ENCODE results near the gene LARGE1. TPM values are rescaled to one million over a fixed set of nuclear protein-coding genes. Genes with fewer than 3 reads are reported as not detected.

The LARGE1 gene
- total and polyA plus RNA-seq, 2 of the 4 experiments (the other 2 are of a cell fraction): 6.2 to 12.4 TPM

DNA sequence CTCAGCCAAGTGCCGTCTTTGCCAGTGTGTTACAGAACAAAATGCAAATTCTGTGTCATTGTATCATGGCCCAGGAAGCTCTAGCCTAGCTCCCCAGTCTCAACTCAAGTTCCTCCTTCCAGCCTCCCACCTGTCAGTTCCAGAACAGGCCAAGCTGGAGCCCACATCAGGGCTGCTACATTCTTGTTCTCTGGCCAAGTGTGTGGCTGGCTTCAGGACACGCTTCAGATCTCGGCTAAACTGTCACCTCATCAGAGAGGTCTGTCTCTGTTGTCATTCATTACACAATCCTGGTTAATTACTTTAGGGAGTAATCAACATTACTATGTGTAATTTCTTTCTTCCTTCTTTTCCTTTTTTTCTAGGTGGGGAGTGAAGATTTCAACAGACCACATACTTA, 515.1 kb downstream of the LARGE1 start:
- no peak overlapping the region for H2AFZ ChIP-seq (replicated peaks; ENCODE audit: low read length, poor library complexity)
- in situ Hi-C loops (cut with MboI; ENCODE audit: low sequenced_read_pairs) (no loop called here), dilution Hi-C loops (cut with HindIII; ENCODE audit: low sequenced_read_pairs, unreplicated experiment) (no loop called here), intact Hi-C loops (cut with micrococcal nuclease) (no loop called here)
- H2BK5ac ChIP-seq (ENCODE audit: low read depth, low read length, poor library complexity, severe bottlenecking): no peak overlapping the region
- no peak overlapping the region for H2BK20ac ChIP-seq (ENCODE audit: low read depth, low read length)
- no peaks in the 10 kb centered on the region for H3K27me3 ChIP-seq (ENCODE audit: control insufficient read depth, insufficient read depth, low read length)
- H3K4me1 ChIP-seq (ENCODE audit: control insufficient read depth, insufficient read depth, low read length): peaks cover 7% of the 10 kb centered on the region
- DNase-seq (no peak), ATAC-seq (ENCODE audit: low read depth) (no peak)
- H3K9me1 ChIP-seq (ENCODE audit: insufficient read depth, low read length): 0 out of 2 replicates have a peak, but pooled peaks cover 3% of the 10 kb centered on the region
- H4K20me1 ChIP-seq (ENCODE audit: insufficient read depth, low read length): no peaks in the 10 kb centered on the region
- no peak overlapping the region for H2AK9ac ChIP-seq (replicated peaks; ENCODE audit: low read depth, low read length, poor library complexity)
- H4K5ac ChIP-seq (ENCODE audit: low read depth, low read length): no peak overlapping the region
- no peaks in the 10 kb centered on the region for H3K9me3 ChIP-seq (ENCODE audit: control insufficient read depth, insufficient read depth, low read length)
- BruUV-seq (replicated peaks): no TSS peak
- ChIA-PET CTCF (no interaction called here), POLR2A (ENCODE audit: unreplicated experiment) (no interaction called here)
- H3K9ac ChIP-seq (ENCODE audit: low read depth, low read length): no peak overlapping the region
- no peak overlapping the region for H4K8ac ChIP-seq (ENCODE audit: low read depth in 2 of 2, low read length in 2 of 2)
- H3K4me3 ChIP-seq (ENCODE audit: insufficient read depth, low read depth, low read length): no peak overlapping the region
- no peak overlapping the region for H2BK120ac ChIP-seq (ENCODE audit: low read depth, low read length)
- no peaks in the 10 kb centered on the region; the same call in 1 of the 2 replicates for H3K36me3 ChIP-seq (ENCODE audit: control insufficient read depth, insufficient read depth, low read length)
- no peak overlapping the region for H3K18ac ChIP-seq (ENCODE audit: low read depth, low read length)
- no peak overlapping the region for H4K91ac ChIP-seq (ENCODE audit: insufficient read depth, low read depth, low read length)
- no peak overlapping the region; the same call in 1 of the 2 replicates for H3K23ac ChIP-seq (ENCODE audit: low read depth, low read length)
- no peak overlapping the region for H3K14ac ChIP-seq (replicated peaks; ENCODE audit: low read depth, low read length)
- no peak overlapping the region for H3K4ac ChIP-seq (ENCODE audit: low read depth, low read length)
- 33% methylated on average over 1 of the region's 3 CpGs; no CpG with 5 or more reads in 1 of the 2 experiments for WGBS, 2 experiments (ENCODE audit: extremely low coverage in 2 of 2, insufficient read length in 1 of 2)
- H2BK15ac ChIP-seq (ENCODE audit: low read depth, low read length): no peak overlapping the region
- H3K56ac ChIP-seq (ENCODE audit: extremely low read depth, insufficient read depth, low read length): no peak overlapping the region
- H3K79me1 ChIP-seq (ENCODE audit: low read depth in 1 of 2, low read length in 2 of 2): no peaks in the 10 kb centered on the region
- TF ChIP-seq, protein P1, sequence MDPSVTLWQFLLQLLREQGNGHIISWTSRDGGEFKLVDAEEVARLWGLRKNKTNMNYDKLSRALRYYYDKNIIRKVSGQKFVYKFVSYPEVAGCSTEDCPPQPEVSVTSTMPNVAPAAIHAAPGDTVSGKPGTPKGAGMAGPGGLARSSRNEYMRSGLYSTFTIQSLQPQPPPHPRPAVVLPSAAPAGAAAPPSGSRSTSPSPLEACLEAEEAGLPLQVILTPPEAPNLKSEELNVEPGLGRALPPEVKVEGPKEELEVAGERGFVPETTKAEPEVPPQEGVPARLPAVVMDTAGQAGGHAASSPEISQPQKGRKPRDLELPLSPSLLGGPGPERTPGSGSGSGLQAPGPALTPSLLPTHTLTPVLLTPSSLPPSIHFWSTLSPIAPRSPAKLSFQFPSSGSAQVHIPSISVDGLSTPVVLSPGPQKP (IDR thresholded peaks at IDR 0.05; ENCODE audit: borderline replicate concordance, low read depth, low read length): no peak
- TF ChIP-seq CHD1 (IDR thresholded peaks at IDR 0.05; ENCODE audit: low read depth, low read length) (no peak), NFE2L2 (IDR thresholded peaks at IDR 0.05; ENCODE audit: low read depth, low read length) (no peak), MAFK (IDR thresholded peaks at IDR 0.05; ENCODE audit: low read depth, low read length) (no peak)
- no peak overlapping the region for H2AK5ac ChIP-seq (ENCODE audit: low read depth, low read length)
- H3K4me2 ChIP-seq (ENCODE audit: low read depth, low read length): no peak overlapping the region
- H3K27ac ChIP-seq (ENCODE audit: insufficient read depth, low read length): no peak overlapping the region

Measured in IMR-90 (cell line).